Right cardiac atrium (tissue), 5 donors: Measurements from ENCODE around the gene PREPL. TPM values are rescaled to one million over a fixed set of nuclear protein-coding genes. Genes with fewer than 3 reads are reported as not detected.
"Not testable (repeated sequence)": the region's sequence is repeated elsewhere in the genome, so short reads cannot be mapped to it uniquely, and the experiment has no call there.

ENCODE experiments used
- ATAC-seq, 2 donors: fragments of 200-7000 bp; cut with Tn5 transposase; one replicate each; pipeline versions ENCODE4 v1.8.0 to v1.9.1; 2020; ENCODE audit warnings: moderate library complexity in 2 of 2, mild to moderate bottlenecking in 1 of 2
- DNase-seq, 3 donors: peaks; one replicate each; pipeline ENCODE4 v3.0.0-alpha.2; 2020
- H3K27ac ChIP-seq: one replicate; pipeline ENCODE4 v1.5.1; 2013; ENCODE audit warnings: mild to moderate bottlenecking, low read length, control low read depth, moderate library complexity
- H3K27me3 ChIP-seq: one replicate; pipeline ENCODE4 v1.6.1; 2013; ENCODE audit not compliant: control insufficient read depth, insufficient read depth
- H3K4me1 ChIP-seq: one replicate; pipeline ENCODE4 v1.6.1; 2013; ENCODE audit warnings: low read length; ENCODE audit not compliant: control insufficient read depth, insufficient read depth
- H3K4me3 ChIP-seq: one replicate; pipeline ENCODE4 v1.5.1; 2013; ENCODE audit warnings: low read length, control low read depth
- H3K9me3 ChIP-seq: one replicate; pipeline ENCODE4 v1.6.1; 2013; ENCODE audit warnings: low read length; ENCODE audit not compliant: control insufficient read depth
- WGBS: extraction: QIAGEN DNeasy Blood & Tissue Kit; methylation state at CpG from one replicate; pipeline ENCODE4 v1.1.7; 2013; 5-methylcytosine and 5-hydroxymethylcytosine counted together
- intact Hi-C, 4 donors: fragments of 100-400 bp; cut with DNase I; formaldehyde crosslinking; loops; one replicate each; pipeline versions ENCODE4 v1.11.0 to v1.14.0; 2022 to 2023
- long read RNA-seq, 4 donors: library from polyadenylated mRNA; unstranded; transcript quantifications; one replicate each; pipeline ENCODE4 v2.0.0, GENCODE V29; 2020 to 2021
- polyA plus RNA-seq: library from polyadenylated mRNA; stranded (reverse); fragments of 200-250 nt; gene quantifications from one replicate; pipeline ENCODE4 v1.2.3, GENCODE V29; 2013
- total RNA-seq, 4 donors: library from RNA; stranded (reverse); fragmentation: NEBNext Ultra II Directional; extraction: Animal tissue kit (Norgen Biotek cat#: 25700); gene quantifications; one replicate each; pipeline ENCODE4 v1.2.1, GENCODE V29; 2021
- donor health status: healthy with polysubstance abuse.
- donor health status: DM: no; HTN: yes; CAD: no.
- donor health status: DM: no; HTN: no; CAD: no.
- donor health status: DM: no; HTN: yes; CAD: no; lungs with severe emphysema.
- donor health status: DM: yes; HTN: yes; CAD: no.

The PREPL gene
- total RNA-seq (100 to 1,000 TPM in 2 of 4 donors, 10 to 100 TPM in 2; 94.1 to 104 (median 100) TPM), polyA plus RNA-seq (36.3 TPM)
- long read RNA-seq, donor 1, full-length matches to known transcripts: 46 of 76 reads
- long read RNA-seq, donor 1, partial matches to known transcripts: 11 of 76 reads
- long read RNA-seq, donor 1, other reads (novel, unspliced or antisense): 19 of 76 reads
- long read RNA-seq, donor 2, full-length matches to known transcripts: 21 of 37 reads
- long read RNA-seq, donor 2, partial matches to known transcripts: 7 of 37 reads
- long read RNA-seq, donor 2, other reads (novel, unspliced or antisense): 9 of 37 reads
- long read RNA-seq, donor 3, full-length matches to known transcripts: 145 of 221 reads
- long read RNA-seq, donor 3, partial matches to known transcripts: 36 of 221 reads
- long read RNA-seq, donor 3, other reads (novel, unspliced or antisense): 40 of 221 reads
- long read RNA-seq, donor 4, full-length matches to known transcripts: 28 of 43 reads
- long read RNA-seq, donor 4, partial matches to known transcripts: 9 of 43 reads
- long read RNA-seq, donor 4, other reads (novel, unspliced or antisense): 6 of 43 reads

GRCh38 chr2:44361330-44362206, at the start of gene PREPL, which contains the start of gene CAMKMT:
Gene PREPL (minus strand): TSS chr2:44361494. CDS start chr2:44346342, 15,152 bp downstream.
Gene CAMKMT (plus strand): TSS chr2:44361947.
- H3K9me3 ChIP-seq: no peaks in the 10 kb centered on the region
- H3K27ac ChIP-seq: peak within 1 kb of the TSS; percentile 81
- intact Hi-C loops: no loop called here
- peaks cover 2% of the 10 kb centered on the region for H3K4me1 ChIP-seq
- ATAC-seq: peak; percentile 97
- H3K4me3 ChIP-seq: peak within 1 kb of the TSS; percentile 79
- peak; percentile 98 to 99 (median 99) for DNase-seq
- under 1% methylated on average over 57 of the region's 57 CpGs for WGBS
- H3K27me3 ChIP-seq: no peaks in the 10 kb centered on the region

- Histone ChIP-seq H3K27ac (no peak overlapping the region), H3K27me3 (no peaks in the 10 kb centered on the region), H3K4me1 (no peaks in the 10 kb centered on the region), H3K9me3 (no peaks in the 10 kb centered on the region), H3K4me3 (no peak overlapping the region)
- ATAC-seq (no peak), DNase-seq (no peak)
- 82% methylated on average over 6 of the region's 6 CpGs for WGBS
- intact Hi-C loops: loop anchor here in 2 of 4 donors (10.0 kb wide), 1 partner anchor 556 kb away; no protein-coding TSS in a partner anchor
Measured at GRCh38 chr2:44398243-44398897, 37.1 kb upstream of the PREPL start.

- ATAC-seq (no peak), DNase-seq (no peak)
- intact Hi-C loops: loop anchor here in 2 of 4 donors (10.0 kb wide), 1 partner anchor 557 kb away; no protein-coding TSS in a partner anchor
- Histone ChIP-seq H3K27me3 (no peaks in the 10 kb centered on the region), H3K4me1 (no peaks in the 10 kb centered on the region), H3K4me3 (no peak overlapping the region), H3K9me3 (no peaks in the 10 kb centered on the region), H3K27ac (no peak overlapping the region)
- WGBS: 46% methylated on average over 7 of the region's 7 CpGs
Measured at GRCh38 chr2:44397447-44398175, 36.3 kb upstream of the PREPL start.

GRCh38 chr2:44392338-44392943, 31.1 kb upstream of the PREPL start:
- Histone ChIP-seq H3K27ac (no peak overlapping the region), H3K27me3 (no peaks in the 10 kb centered on the region), H3K4me1 (no peaks in the 10 kb centered on the region), H3K4me3 (no peak overlapping the region), H3K9me3 (no peaks in the 10 kb centered on the region)
- ATAC-seq: no peak
- WGBS: 53% methylated on average over 3 of the region's 3 CpGs
- intact Hi-C loops: loop anchor here in 2 of 4 donors (10.0 kb wide), 1 partner anchor 562 kb away; no protein-coding TSS in a partner anchor
- DNase-seq: peak in 2 of 3 donors; percentile 33 to 60

- 92% methylated on average over 1 of the region's 1 CpG for WGBS
- Histone ChIP-seq H3K27ac (no peak overlapping the region), H3K4me1 (no peaks in the 10 kb centered on the region), H3K27me3 (no peaks in the 10 kb centered on the region), H3K4me3 (no peak overlapping the region), H3K9me3 (no peaks in the 10 kb centered on the region)
- intact Hi-C loops: loop anchor here in 2 of 4 donors (10.0 kb wide), 1 partner anchor 565 kb away; no protein-coding TSS in a partner anchor
- ATAC-seq (no peak), DNase-seq (no peak)
Measured at GRCh38 chr2:44389895-44390294, 28.6 kb upstream of the PREPL start.

GRCh38 chr2:44388877-44389276, 27.6 kb upstream of the PREPL start:
- no peaks in the 10 kb centered on the region for H3K9me3 ChIP-seq

GRCh38 chr2:44385226-44385625, 23.9 kb upstream of the PREPL start:
- 74% methylated on average over 2 of the region's 2 CpGs for WGBS
- H3K27ac ChIP-seq, H3K9me3 ChIP-seq, H3K4me1 ChIP-seq, H3K4me3 ChIP-seq, ATAC-seq, DNase-seq, intact Hi-C loops, H3K27me3 ChIP-seq: not testable (repeated sequence)

More at GRCh38 chr2:44388877-44389276, 27.6 kb upstream of the PREPL start:
- DNase-seq: peak in 1 of 3 donors; percentile 27
- no peak overlapping the region for H3K4me3 ChIP-seq
- H3K4me1 ChIP-seq: no peaks in the 10 kb centered on the region
- H3K27ac ChIP-seq: no peak overlapping the region
- 59% methylated on average over 4 of the region's 4 CpGs for WGBS
- ATAC-seq: no peak
- H3K27me3 ChIP-seq: no peaks in the 10 kb centered on the region
- intact Hi-C loops: no loop called here

GRCh38 chr2:44377486-44377885, 16.2 kb upstream of the PREPL start:
- Histone ChIP-seq H3K4me1 (no peaks in the 10 kb centered on the region), H3K27me3 (no peaks in the 10 kb centered on the region), H3K9me3 (no peaks in the 10 kb centered on the region), H3K4me3 (no peak overlapping the region), H3K27ac (no peak overlapping the region)
- ATAC-seq (no peak), DNase-seq (no peak)
- 96% methylated on average over 2 of the region's 2 CpGs for WGBS
- intact Hi-C loops: no loop called here

GRCh38 chr2:44372246-44372645, 11.0 kb upstream of the PREPL start:
- Histone ChIP-seq H3K27me3 (no peaks in the 10 kb centered on the region), H3K4me3 (no peak overlapping the region), H3K4me1 (no peaks in the 10 kb centered on the region), H3K9me3 (no peaks in the 10 kb centered on the region), H3K27ac (no peak overlapping the region)
- intact Hi-C loops: no loop called here
- DNase-seq (no peak), ATAC-seq (no peak)
- 92% methylated on average over 3 of the region's 3 CpGs for WGBS
